IMR-90 (cell line): ENCODE measurements around the gene ALDH18A1. TPM values are rescaled to one million over a fixed set of nuclear protein-coding genes. Genes with fewer than 3 reads are reported as not detected.

Experiments used
- ATAC-seq: fragments of 200-7000 bp; cut with Tn5 transposase; 2 replicates; pipeline ENCODE4 v1.9.1; 2020; ENCODE audit warnings: low read depth, mild to moderate bottlenecking, moderate library complexity
- BruUV-seq: library from RNA; stranded (reverse); fragments of 400-500 nt; replicated peaks from 2 replicates; lab custom pipeline; 2021; lab: Mats Ljungman, UMichigan
- CTCF ChIA-PET: fragments of 300-600 bp; formaldehyde crosslinking; extraction: SDS; loops from one replicate; lab custom pipeline; 2021; ENCODE audit warnings: antibody characterized with exemption; lab: Yijun Ruan, JAX
- POLR2A ChIA-PET: fragments of 300-600 bp; sonication (Branson Sonifier 250); formaldehyde crosslinking; loops from one replicate; lab custom pipeline; 2022; ENCODE audit warnings: antibody characterized with exemption; ENCODE audit not compliant: unreplicated experiment; lab: Charles Lee
- DNase-seq: peaks from one replicate; pipeline ENCODE4 v3.0.0; 2013
- H2AFZ ChIP-seq: replicated peaks from 2 replicates; pipeline ENCODE3; 2013; ENCODE audit warnings: low read length, mild to moderate bottlenecking; ENCODE audit not compliant: poor library complexity
- H2AK5ac ChIP-seq: 2 replicates; pipeline ENCODE4 v1.6.1; 2013; ENCODE audit warnings: low read depth, low read length, inconsistent platforms
- H2AK9ac ChIP-seq: replicated peaks from 2 replicates; pipeline ENCODE3; 2013; ENCODE audit warnings: mild to moderate bottlenecking, low read depth, low read length, moderate library complexity; ENCODE audit not compliant: poor library complexity
- H2BK120ac ChIP-seq: 2 replicates; pipeline ENCODE4 v1.6.1; 2013; ENCODE audit warnings: low read depth, low read length, inconsistent platforms
- H2BK15ac ChIP-seq: 3 replicates; pipeline ENCODE4 v1.6.1; 2013; ENCODE audit warnings: low read depth, low read length, inconsistent platforms
- H2BK20ac ChIP-seq: 2 replicates; pipeline ENCODE4 v1.6.1; 2013; ENCODE audit warnings: low read depth, mild to moderate bottlenecking, inconsistent platforms, low read length, moderate library complexity
- H2BK5ac ChIP-seq: 2 replicates; pipeline ENCODE4 v1.6.1; 2013; ENCODE audit warnings: mild to moderate bottlenecking, low read depth, low read length, inconsistent platforms; ENCODE audit not compliant: poor library complexity, severe bottlenecking
- H3K14ac ChIP-seq: replicated peaks from 2 replicates; pipeline ENCODE4 v1.6.1; 2013; ENCODE audit warnings: low read depth, low read length, inconsistent platforms
- H3K18ac ChIP-seq: 2 replicates; pipeline ENCODE4 v1.6.1; 2013; ENCODE audit warnings: low read depth, low read length, control low read depth
- H3K23ac ChIP-seq: 2 replicates; pipeline ENCODE4 v1.6.1; 2013; ENCODE audit warnings: low read depth, low read length, inconsistent platforms
- H3K27ac ChIP-seq: 2 replicates; pipeline ENCODE4 v1.5.1; 2013; ENCODE audit warnings: mild to moderate bottlenecking, control low read depth, low read length; ENCODE audit not compliant: insufficient read depth
- H3K27me3 ChIP-seq: 2 replicates; pipeline ENCODE4 v1.6.1; 2013; ENCODE audit warnings: low read length; ENCODE audit not compliant: control insufficient read depth, insufficient read depth
- H3K36me3 ChIP-seq: 2 replicates; pipeline ENCODE4 v1.6.1; 2013; ENCODE audit warnings: low read length, mixed read lengths; ENCODE audit not compliant: control insufficient read depth, insufficient read depth
- H3K4ac ChIP-seq: 2 replicates; pipeline ENCODE4 v1.6.1; 2013; ENCODE audit warnings: low read depth, low read length, inconsistent platforms
- H3K4me1 ChIP-seq: 2 replicates; pipeline ENCODE4 v1.6.1; 2013; ENCODE audit warnings: low read length, mixed read lengths; ENCODE audit not compliant: control insufficient read depth, insufficient read depth
- H3K4me2 ChIP-seq: 2 replicates; pipeline ENCODE4 v1.6.1; 2013; ENCODE audit warnings: low read depth, mild to moderate bottlenecking, control low read depth, low read length, moderate library complexity
- H3K4me3 ChIP-seq: 2 replicates; pipeline ENCODE4 v1.5.1; 2013; ENCODE audit warnings: low read depth, mild to moderate bottlenecking, control low read depth, low read length, moderate library complexity; ENCODE audit not compliant: insufficient read depth
- H3K56ac ChIP-seq: 2 replicates; pipeline ENCODE4 v1.6.1; 2013; ENCODE audit warnings: low read length, inconsistent platforms; ENCODE audit not compliant: insufficient read depth; ENCODE audit errors: extremely low read depth
- H3K79me1 ChIP-seq, 2 experiments: 2 replicates each; pipeline ENCODE4 v1.6.1; 2013; ENCODE audit warnings: low read length in 2 of 2, inconsistent platforms in 1 of 2, low read depth in 1 of 2
- H3K9ac ChIP-seq: 2 replicates; pipeline ENCODE4 v1.6.1; 2013; ENCODE audit warnings: low read depth, low read length, control low read depth
- H3K9me1 ChIP-seq: 2 replicates; pipeline ENCODE4 v1.6.1; 2013; ENCODE audit warnings: low read length, inconsistent platforms; ENCODE audit not compliant: insufficient read depth
- H3K9me3 ChIP-seq: 2 replicates; pipeline ENCODE4 v1.6.1; 2013; ENCODE audit warnings: low read length; ENCODE audit not compliant: control insufficient read depth, insufficient read depth
- H4K20me1 ChIP-seq: 2 replicates; pipeline ENCODE4 v1.6.1; 2013; ENCODE audit warnings: low read length, inconsistent platforms; ENCODE audit not compliant: insufficient read depth
- H4K5ac ChIP-seq: 2 replicates; pipeline ENCODE4 v1.6.1; 2013; ENCODE audit warnings: mild to moderate bottlenecking, low read depth, low read length, control low read depth
- H4K8ac ChIP-seq, 2 experiments: 2 replicates each; pipeline ENCODE4 v1.6.1; 2013; ENCODE audit warnings: low read depth in 2 of 2, low read length in 2 of 2, control low read depth in 1 of 2, inconsistent platforms in 1 of 2
- H4K91ac ChIP-seq: 2 replicates; pipeline ENCODE4 v1.6.1; 2013; ENCODE audit warnings: low read depth, low read length, inconsistent platforms; ENCODE audit not compliant: insufficient read depth
- BHLHE40 ChIP-seq: fragments of 150-350 bp; IDR thresholded peaks from 2 replicates; pipeline ENCODE4 v1.6.1; 2016; ENCODE audit warnings: mild to moderate bottlenecking, low read depth, low read length
- CEBPB ChIP-seq: IDR thresholded peaks from 2 replicates; pipeline ENCODE4 v1.6.1; 2012; ENCODE audit warnings: low read depth, low read length, improper control_type of control experiment
- CHD1 ChIP-seq: IDR thresholded peaks from 2 replicates; pipeline ENCODE4 v1.6.1; 2012; ENCODE audit warnings: low read depth, low read length, improper control_type of control experiment
- FOS ChIP-seq: fragments of 150-350 bp; IDR thresholded peaks from 2 replicates; pipeline ENCODE4 v1.6.1; 2016; ENCODE audit warnings: low read depth, low read length
- MAFK ChIP-seq: IDR thresholded peaks from 2 replicates; pipeline ENCODE4 v1.6.1; 2012; ENCODE audit warnings: low read depth, low read length, improper control_type of control experiment
- MAZ ChIP-seq: IDR thresholded peaks from 2 replicates; pipeline ENCODE4 v1.6.1; 2012; ENCODE audit warnings: low read depth, mild to moderate bottlenecking, low read length, improper control_type of control experiment, moderate library complexity, borderline replicate concordance
- MXI1 ChIP-seq: IDR thresholded peaks from 2 replicates; pipeline ENCODE4 v1.6.1; 2012; ENCODE audit warnings: low read depth, mild to moderate bottlenecking, low read length, moderate library complexity, borderline replicate concordance
- NFE2L2 ChIP-seq: fragments of 150-350 bp; IDR thresholded peaks from 2 replicates; pipeline ENCODE4 v1.6.1; 2016; ENCODE audit warnings: low read depth, mild to moderate bottlenecking, low read length
- POLR2A ChIP-seq: IDR thresholded peaks from 2 replicates; pipeline ENCODE4 v1.6.1; 2012; ENCODE audit warnings: mild to moderate bottlenecking, low read depth, low read length
- RFX5 ChIP-seq: IDR thresholded peaks from 2 replicates; pipeline ENCODE4 v1.8.0; 2012; ENCODE audit warnings: low read depth, mild to moderate bottlenecking, low read length, moderate library complexity
- WGBS, 2 experiments: methylation state at CpG; one replicate each; pipeline versions ENCODE4 v1.1.5 to v1.1.7; 2013; ENCODE audit warnings: missing lambda C conversion rate in 2 of 2; ENCODE audit not compliant: insufficient read length in 1 of 2; ENCODE audit errors: extremely low coverage in 2 of 2; 5-methylcytosine and 5-hydroxymethylcytosine counted together
- dilution Hi-C: fragments of 300-500 bp; cut with HindIII; formaldehyde crosslinking; loops from one replicate; pipeline ENCODE4 v1.14.3; 2018; ENCODE audit warnings: low sequenced_read_pairs; ENCODE audit not compliant: unreplicated experiment
- in situ Hi-C: fragments of 300-500 bp; cut with MboI; formaldehyde crosslinking; loops from 3 replicates; pipeline ENCODE4 v1.14.3; 2019; ENCODE audit warnings: low sequenced_read_pairs, inconsistent platforms, mixed read lengths
- intact Hi-C: fragments of 100-400 bp; cut with micrococcal nuclease; formaldehyde crosslinking; loops from 2 replicates; pipeline ENCODE4 v1.10.0; 2022
- polyA plus RNA-seq, 3 experiments: library from polyadenylated mRNA; depleted of rRNA; stranded (reverse); fragments of >200 nt; gene quantifications; 2 replicates each; pipeline ENCODE4 v1.2.3, GENCODE V29; 2012; ENCODE audit warnings: low replicate concordance in 1 of 3
- total RNA-seq: library from RNA; depleted of rRNA; stranded (reverse); fragments of >200 nt; gene quantifications from 2 replicates; pipeline ENCODE4 v1.2.3, GENCODE V29; 2012
- TF ChIP-seq, protein P1 (sequence below): fragments of 150-350 bp; IDR thresholded peaks from 2 replicates; pipeline ENCODE4 v1.6.1; 2017; ENCODE audit warnings: mild to moderate bottlenecking, antibody characterized with exemption, low read length, low read depth
- TF ChIP-seq, protein P2 (sequence below): fragments of 150-350 bp; IDR thresholded peaks from 2 replicates; pipeline ENCODE4 v1.6.1; 2016; ENCODE audit warnings: low read depth, mild to moderate bottlenecking, low read length, moderate library complexity, borderline replicate concordance
- TF ChIP-seq, protein P3 (sequence below): conservative IDR thresholded peaks from 2 replicates; pipeline ENCODE4 v1.5.1; 2012; ENCODE audit warnings: mild to moderate bottlenecking, low read depth, low read length, improper control_type of control experiment

ALDH18A1 gene
- total and polyA plus RNA-seq, 2 of the 4 experiments (the other 2 are of a cell fraction): 93.4 to 232 TPM

DNA sequence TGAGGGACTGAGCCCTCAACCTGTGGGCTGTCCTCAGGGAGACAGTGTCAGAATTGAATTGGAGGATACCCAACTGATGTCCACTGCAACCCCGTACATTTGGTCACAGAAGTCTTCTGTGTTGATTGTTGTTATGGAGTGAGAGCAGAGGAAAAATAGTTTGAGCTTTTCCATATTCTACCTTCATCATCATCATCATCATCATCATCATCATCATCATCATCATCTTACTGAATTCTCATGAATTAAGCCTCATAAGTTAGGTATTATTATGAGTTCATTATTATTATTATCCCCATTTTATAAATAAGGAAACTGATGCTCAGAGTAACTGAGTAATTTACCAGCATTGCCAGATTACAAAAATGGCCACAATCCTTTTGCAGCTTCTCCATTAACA, 8.4 kb downstream of the ALDH18A1 start:
- Histone ChIP-seq H2BK120ac (no peak overlapping the region), H3K9me1 (peaks cover 7% of the 10 kb centered on the region; the same call in 1 of the 2 replicates), H3K4me3 (no peak overlapping the region), H3K9me3 (peaks cover 2% of the 10 kb centered on the region; the same call in 1 of the 2 replicates), H3K23ac (no peak overlapping the region), H4K20me1 (peaks cover 25% of the 10 kb centered on the region), H2AK5ac (no peak overlapping the region), H2BK20ac (no peak overlapping the region), H3K18ac (no peak overlapping the region), H3K9ac (no peak overlapping the region), H4K5ac (no peak overlapping the region), H2AFZ (no peak overlapping the region), H3K56ac (no peak overlapping the region), H3K4me2 (no peak overlapping the region), H2BK5ac (no peak overlapping the region), H4K91ac (no peak overlapping the region), H4K8ac (no peak overlapping the region), H3K27me3 (no peaks in the 10 kb centered on the region), H3K4me1 (no peaks in the 10 kb centered on the region; the same call in 1 of the 2 replicates), H3K36me3 (peaks cover 49% of the 10 kb centered on the region), H3K14ac (no peak overlapping the region), H2BK15ac (no peak overlapping the region), H3K79me1 (peaks cover 13 to 55% of the 10 kb centered on the region in 2 experiments), H3K4ac (no peak overlapping the region), H2AK9ac (no peak overlapping the region), H3K27ac (no peak overlapping the region)
- ChIA-PET POLR2A (no interaction called here), CTCF (no interaction called here)
- TF ChIP-seq BHLHE40: no peak
- TF ChIP-seq, protein P1, sequence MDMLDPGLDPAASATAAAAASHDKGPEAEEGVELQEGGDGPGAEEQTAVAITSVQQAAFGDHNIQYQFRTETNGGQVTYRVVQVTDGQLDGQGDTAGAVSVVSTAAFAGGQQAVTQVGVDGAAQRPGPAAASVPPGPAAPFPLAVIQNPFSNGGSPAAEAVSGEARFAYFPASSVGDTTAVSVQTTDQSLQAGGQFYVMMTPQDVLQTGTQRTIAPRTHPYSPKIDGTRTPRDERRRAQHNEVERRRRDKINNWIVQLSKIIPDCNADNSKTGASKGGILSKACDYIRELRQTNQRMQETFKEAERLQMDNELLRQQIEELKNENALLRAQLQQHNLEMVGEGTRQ: no peak
- TF ChIP-seq MAZ: no peak
- TF ChIP-seq, protein P2, sequence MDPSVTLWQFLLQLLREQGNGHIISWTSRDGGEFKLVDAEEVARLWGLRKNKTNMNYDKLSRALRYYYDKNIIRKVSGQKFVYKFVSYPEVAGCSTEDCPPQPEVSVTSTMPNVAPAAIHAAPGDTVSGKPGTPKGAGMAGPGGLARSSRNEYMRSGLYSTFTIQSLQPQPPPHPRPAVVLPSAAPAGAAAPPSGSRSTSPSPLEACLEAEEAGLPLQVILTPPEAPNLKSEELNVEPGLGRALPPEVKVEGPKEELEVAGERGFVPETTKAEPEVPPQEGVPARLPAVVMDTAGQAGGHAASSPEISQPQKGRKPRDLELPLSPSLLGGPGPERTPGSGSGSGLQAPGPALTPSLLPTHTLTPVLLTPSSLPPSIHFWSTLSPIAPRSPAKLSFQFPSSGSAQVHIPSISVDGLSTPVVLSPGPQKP: no peak
- TF ChIP-seq FOS: no peak
- TF ChIP-seq, protein P3, sequence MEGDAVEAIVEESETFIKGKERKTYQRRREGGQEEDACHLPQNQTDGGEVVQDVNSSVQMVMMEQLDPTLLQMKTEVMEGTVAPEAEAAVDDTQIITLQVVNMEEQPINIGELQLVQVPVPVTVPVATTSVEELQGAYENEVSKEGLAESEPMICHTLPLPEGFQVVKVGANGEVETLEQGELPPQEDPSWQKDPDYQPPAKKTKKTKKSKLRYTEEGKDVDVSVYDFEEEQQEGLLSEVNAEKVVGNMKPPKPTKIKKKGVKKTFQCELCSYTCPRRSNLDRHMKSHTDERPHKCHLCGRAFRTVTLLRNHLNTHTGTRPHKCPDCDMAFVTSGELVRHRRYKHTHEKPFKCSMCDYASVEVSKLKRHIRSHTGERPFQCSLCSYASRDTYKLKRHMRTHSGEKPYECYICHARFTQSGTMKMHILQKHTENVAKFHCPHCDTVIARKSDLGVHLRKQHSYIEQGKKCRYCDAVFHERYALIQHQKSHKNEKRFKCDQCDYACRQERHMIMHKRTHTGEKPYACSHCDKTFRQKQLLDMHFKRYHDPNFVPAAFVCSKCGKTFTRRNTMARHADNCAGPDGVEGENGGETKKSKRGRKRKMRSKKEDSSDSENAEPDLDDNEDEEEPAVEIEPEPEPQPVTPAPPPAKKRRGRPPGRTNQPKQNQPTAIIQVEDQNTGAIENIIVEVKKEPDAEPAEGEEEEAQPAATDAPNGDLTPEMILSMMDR: no peak
- no peak for TF ChIP-seq CHD1
- TF ChIP-seq MAFK: no peak
- no peak for TF ChIP-seq MXI1
- no peak for TF ChIP-seq NFE2L2
- TF ChIP-seq CEBPB: no peak
- no peak for TF ChIP-seq POLR2A
- TF ChIP-seq RFX5: no peak
- intact Hi-C loops (no loop called here), in situ Hi-C loops (no loop called here), dilution Hi-C loops (no loop called here)
- BruUV-seq: no TSS peak
- no peak for ATAC-seq
- DNase-seq: no peak
- no CpG with 5 or more reads among the region's 1 CpG for WGBS, 2 experiments
